GM13977 (cell line): ENCODE results near the gene DNAH1.

Experiments used
- DNase-seq: peaks from one replicate; pipeline ENCODE4 v3.0.0; 2012; ENCODE audit warnings: low spot score
- in situ Hi-C: fragments of 300-500 bp; cut with MboI; formaldehyde crosslinking; loops from one replicate; pipeline ENCODE4 v1.12.0; 2022; ENCODE audit warnings: low sequenced_read_pairs, low pct_unique_long_range_greater_than_20kb, mixed read lengths, inconsistent platforms; ENCODE audit not compliant: unreplicated experiment
- TF ChIP-seq, protein P1 (sequence below): IDR thresholded peaks from 2 replicates; pipeline ENCODE4 v1.5.1; 2012; ENCODE audit warnings: mild to moderate bottlenecking, control low read depth; ENCODE audit not compliant: insufficient read depth; ENCODE audit errors: extremely low read depth, missing control alignments

DNAH1 gene

DNA sequence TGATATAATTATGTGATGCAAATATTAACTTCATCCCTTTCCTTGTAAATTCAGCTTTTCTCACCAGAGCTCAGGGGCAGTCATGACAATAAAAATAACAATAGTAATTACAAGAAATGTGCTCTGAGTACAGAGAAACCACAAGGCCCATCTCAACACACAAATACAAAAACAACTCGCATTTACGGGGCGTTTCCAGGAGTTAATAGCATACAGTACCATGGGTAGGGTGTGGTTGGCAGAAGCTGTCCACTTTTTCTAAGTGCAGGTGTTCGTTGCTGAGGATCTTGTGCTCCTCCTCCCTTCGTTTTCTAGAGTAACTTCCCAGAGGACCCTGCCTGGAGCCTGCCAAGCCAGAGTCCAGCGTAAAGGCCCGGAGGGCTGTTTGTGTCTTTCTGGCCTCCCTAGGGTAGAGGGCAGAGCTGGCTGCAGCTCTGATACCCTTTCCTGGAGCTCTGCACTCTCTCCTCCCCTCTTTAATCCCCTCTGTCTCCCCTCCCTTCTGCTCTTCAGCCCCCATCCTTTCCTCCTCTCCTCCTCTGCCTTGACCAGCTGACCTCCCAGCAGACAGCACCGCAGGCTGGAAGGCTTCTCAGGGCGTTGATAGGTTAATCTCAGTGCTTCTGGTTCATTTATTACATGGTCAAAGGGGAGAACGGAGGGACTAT lies 117.3 kb downstream of the DNAH1 start:
- TF ChIP-seq, protein P1, sequence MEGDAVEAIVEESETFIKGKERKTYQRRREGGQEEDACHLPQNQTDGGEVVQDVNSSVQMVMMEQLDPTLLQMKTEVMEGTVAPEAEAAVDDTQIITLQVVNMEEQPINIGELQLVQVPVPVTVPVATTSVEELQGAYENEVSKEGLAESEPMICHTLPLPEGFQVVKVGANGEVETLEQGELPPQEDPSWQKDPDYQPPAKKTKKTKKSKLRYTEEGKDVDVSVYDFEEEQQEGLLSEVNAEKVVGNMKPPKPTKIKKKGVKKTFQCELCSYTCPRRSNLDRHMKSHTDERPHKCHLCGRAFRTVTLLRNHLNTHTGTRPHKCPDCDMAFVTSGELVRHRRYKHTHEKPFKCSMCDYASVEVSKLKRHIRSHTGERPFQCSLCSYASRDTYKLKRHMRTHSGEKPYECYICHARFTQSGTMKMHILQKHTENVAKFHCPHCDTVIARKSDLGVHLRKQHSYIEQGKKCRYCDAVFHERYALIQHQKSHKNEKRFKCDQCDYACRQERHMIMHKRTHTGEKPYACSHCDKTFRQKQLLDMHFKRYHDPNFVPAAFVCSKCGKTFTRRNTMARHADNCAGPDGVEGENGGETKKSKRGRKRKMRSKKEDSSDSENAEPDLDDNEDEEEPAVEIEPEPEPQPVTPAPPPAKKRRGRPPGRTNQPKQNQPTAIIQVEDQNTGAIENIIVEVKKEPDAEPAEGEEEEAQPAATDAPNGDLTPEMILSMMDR: no peak
- DNase-seq: no peak
- in situ Hi-C loops: no loop called here

DNA sequence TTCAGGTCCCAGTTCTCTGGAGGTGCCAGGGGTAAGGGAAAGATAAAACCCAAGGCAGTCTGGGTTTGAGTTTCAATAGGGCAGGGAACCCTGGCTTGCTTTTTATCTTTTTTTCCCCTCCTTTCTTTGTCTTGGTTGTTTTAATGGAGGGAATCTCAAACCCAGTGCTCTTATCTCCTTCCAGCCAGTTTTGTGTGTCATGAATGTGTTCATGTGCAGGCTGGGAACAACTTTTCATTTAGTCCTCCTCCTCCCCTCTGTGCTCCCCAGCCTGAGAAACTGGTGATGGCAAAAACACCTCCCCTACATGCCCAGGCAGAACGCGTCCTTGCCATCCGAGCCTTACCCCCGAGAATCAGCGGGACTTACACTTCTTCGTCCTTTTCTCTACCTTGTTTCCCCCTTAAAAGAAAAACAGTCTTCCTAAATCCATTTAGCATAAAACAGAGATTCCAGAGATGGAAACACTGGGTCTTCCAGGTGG lies 117.9 kb downstream of the DNAH1 start:
- in situ Hi-C loops: no loop called here
- TF ChIP-seq, protein P1: no peak
- DNase-seq: no peak

DNA sequence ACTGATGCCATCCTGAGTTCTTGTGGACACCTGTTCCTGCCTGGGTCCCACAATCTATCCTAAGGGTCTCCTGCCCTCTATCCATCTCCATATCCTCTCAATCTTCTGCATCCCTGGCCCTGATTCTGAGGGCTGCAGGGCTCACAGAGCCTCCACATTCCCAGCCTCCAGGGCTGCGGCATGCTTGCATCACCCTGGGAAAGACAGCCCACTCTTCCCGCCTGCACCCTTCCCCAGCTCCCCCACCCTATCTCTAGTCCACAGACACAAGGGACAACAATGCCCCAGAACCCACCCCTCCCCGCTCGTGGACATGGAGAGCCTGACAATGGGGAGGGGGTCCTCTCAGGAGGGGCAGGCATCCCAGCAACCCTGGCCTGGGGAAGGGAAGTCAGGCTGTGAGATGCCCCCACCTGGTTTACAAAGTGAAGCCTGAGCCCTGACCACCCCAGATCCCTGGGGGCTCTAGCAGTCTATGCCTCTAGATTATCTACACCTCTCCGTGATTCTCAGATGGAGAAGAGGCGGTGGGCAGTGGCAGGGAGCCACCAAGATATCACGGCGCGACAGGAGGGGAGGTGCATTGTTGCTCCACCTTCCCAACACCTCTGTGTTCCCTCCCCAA lies 118.5 kb downstream of the DNAH1 start:
- in situ Hi-C loops: no loop called here
- TF ChIP-seq, protein P1: no peak
- DNase-seq: no peak

DNA sequence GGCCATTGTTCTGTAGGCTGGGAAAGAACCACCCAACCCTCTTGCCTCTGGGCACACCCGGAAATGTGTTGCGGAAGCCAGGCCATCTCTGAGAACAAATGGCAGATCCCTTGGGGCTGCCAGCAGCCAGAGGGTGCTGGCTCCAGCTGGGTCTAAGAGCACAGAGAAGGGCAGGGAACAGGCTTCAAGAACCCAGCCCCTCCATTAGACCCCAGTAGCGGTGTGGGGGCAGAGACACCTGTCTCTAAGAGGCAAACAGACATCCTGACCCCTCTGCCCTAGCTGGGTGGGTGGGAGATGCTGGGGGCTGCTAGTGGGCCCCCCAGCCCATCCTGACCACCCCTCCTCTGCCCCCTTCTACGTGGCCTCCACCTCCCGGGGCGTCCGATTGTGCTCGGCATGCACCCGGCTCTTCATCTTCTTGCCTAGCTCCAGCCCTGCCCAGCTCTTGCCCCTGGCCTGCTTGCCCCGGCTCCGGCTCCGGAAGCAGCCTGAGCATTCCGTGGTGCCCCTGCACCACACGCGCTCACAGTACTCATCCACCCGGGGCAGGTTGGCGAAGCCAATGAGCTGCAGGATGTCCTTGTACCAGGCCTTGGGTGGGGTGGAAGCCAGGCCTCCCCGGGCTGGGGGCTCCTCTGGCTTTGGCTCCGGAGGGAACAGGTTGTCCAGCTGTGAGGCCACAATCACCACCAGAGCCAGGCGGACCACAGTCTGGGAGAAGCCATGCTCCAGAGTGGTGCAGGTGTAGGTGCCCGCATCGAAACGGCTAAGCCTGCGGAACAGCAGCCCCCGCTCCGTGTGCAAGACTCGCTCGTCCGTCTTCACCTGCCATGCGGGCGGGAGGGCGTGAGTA lies 119.4 kb downstream of the DNAH1 start:
- in situ Hi-C loops: no loop called here
- no peak for DNase-seq
- TF ChIP-seq, protein P1: no peak

DNA sequence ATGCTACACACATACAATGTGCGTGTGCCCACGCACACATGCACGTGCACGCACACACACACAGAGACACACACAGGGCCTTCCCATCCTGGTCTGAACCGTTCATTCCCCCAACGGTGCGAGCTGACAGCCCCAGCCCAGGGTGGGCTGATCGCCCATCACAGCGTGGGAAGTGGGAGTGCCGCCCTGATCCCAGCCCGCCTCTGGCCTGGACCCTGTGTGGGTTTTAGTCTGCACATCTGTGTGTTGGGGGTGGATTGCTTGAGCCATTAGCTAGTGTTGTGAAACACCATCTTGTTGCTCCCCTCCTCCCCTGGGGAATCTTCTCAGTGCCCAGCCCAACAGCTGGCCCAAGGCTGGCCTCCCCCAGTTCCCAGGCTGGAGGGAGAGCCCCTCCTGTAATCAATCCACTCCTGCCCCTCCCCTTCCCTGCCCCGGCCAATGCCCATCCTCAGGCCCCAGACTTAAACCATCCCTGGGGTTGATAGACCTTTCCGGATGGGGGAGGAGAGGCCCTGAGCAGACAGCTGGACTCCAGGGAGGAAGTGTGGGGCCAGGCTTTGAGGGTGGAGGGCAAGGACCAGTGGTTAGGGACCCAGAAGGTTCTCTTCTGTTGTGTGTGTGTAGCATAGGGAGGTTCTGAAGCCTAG lies 120.5 kb downstream of the DNAH1 start:
- in situ Hi-C loops: no loop called here

More for the DNA sequence above, 120.5 kb downstream of the DNAH1 start:
- TF ChIP-seq, protein P1: no peak
- DNase-seq: no peak
